Esophagus squamous epithelium (tissue), 5 donors: ENCODE data around the gene SPC25. TPM values are rescaled to one million over a fixed set of nuclear protein-coding genes. Genes with fewer than 3 reads are reported as not detected.

Experiments used
- DNase-seq: peaks from one replicate; lab custom pipeline; 2025; lab: John Stamatoyannopoulos, UW
- H3K27ac ChIP-seq, 4 donors: fragments of 200-600 bp; sonication (generic); one replicate each; pipeline ENCODE4 v1.5.1; 2016 to 2019; ENCODE audit warnings: mild to moderate bottlenecking in 1 of 4
- H3K27me3 ChIP-seq, 4 donors: fragments of 200-600 bp; sonication (generic); 1 replicate in 3 of 4; 2 replicates in 1 of 4; pipeline versions ENCODE4 v1.5.1 to v1.6.0; 2017 to 2021; ENCODE audit warnings: antibody characterized with exemption in 1 of 4
- H3K36me3 ChIP-seq, 3 donors: fragments of 200-600 bp; sonication (generic); one replicate each; pipeline ENCODE4 v1.5.1; 2016 to 2019
- H3K4me1 ChIP-seq, 3 donors: fragments of 200-600 bp; sonication (generic); one replicate each; pipeline ENCODE4 v1.5.1; 2017 to 2019
- H3K4me3 ChIP-seq, 4 donors: fragments of 200-600 bp; sonication (generic); 1 replicate in 3 of 4; 2 replicates in 1 of 4; pipeline ENCODE4 v1.5.1; 2016 to 2019; ENCODE audit warnings: mild to moderate bottlenecking in 2 of 4, moderate library complexity in 1 of 4
- H3K9me3 ChIP-seq, 3 donors: fragments of 200-600 bp; sonication (generic); one replicate each; pipeline ENCODE4 v1.5.1; 2016 to 2019
- POLR2A ChIP-seq, 4 donors: fragments of 450-650 bp; IDR thresholded peaks; one replicate each; pipeline ENCODE4 v1.6.1; 2017; ENCODE audit warnings: antibody characterized with exemption in 4 of 4, mild to moderate bottlenecking in 4 of 4, moderate library complexity in 3 of 4
- WGBS, 2 donors: methylation state at CpG; one replicate each; pipeline ENCODE4 v1.1.5; 2018; 5-methylcytosine and 5-hydroxymethylcytosine counted together
- intact Hi-C: fragments of 100-400 bp; cut with DNase I; formaldehyde crosslinking; loops from one replicate; pipeline ENCODE4 v1.15.0; 2022
- total RNA-seq, 4 donors: library from RNA; depleted of rRNA; stranded (reverse); fragments of >200 nt; gene quantifications; one replicate each; pipeline ENCODE4 v1.1.0, GENCODE V29; 2016
- TF ChIP-seq, protein P1 (sequence below), 6 experiments: fragments of 450-650 bp in 4 of 6; fragments of 200-600 bp in 2 of 6; sonication (generic) in 2 of 6; IDR thresholded peaks; one replicate each; pipeline ENCODE4 v1.5.1; 2016 to 2019; ENCODE audit warnings: antibody characterized with exemption in 6 of 6, mild to moderate bottlenecking in 4 of 6, moderate library complexity in 4 of 6
- donor health status: DM: yes; HTN: yes; CAD: no.

Gene SPC25
- total RNA-seq, 4 donors from 2014 or later = 2.2 to 11.7 (median 4.2) TPM

DNA sequence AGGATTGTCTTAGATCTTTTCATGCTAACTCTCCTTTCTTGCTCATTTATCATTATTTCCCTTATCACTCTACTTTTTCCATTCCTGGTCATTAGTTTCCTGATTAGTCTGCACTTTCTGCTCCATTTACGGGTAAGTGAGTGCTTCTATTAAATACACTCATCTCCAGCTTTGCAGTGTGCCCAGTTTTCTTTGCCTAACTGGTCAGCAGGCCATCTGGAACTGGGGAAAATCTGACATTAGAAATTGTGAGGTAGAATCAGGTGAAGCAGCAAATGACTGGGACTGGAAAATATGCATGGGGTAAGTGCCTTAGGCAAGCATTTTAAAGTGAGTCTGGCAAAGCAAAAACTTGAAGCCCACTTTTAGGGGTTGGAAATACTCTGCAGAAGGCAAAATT lies 40.0 kb upstream of the SPC25 start:
- no peaks in the 10 kb centered on the region for H3K36me3 ChIP-seq
- H3K4me3 ChIP-seq = no peak overlapping the region
- H3K9me3 ChIP-seq = no peaks in the 10 kb centered on the region
- no peak for DNase-seq
- no peak for TF ChIP-seq POLR2A (IDR thresholded peaks at IDR 0.05)
- TF ChIP-seq, protein P1, sequence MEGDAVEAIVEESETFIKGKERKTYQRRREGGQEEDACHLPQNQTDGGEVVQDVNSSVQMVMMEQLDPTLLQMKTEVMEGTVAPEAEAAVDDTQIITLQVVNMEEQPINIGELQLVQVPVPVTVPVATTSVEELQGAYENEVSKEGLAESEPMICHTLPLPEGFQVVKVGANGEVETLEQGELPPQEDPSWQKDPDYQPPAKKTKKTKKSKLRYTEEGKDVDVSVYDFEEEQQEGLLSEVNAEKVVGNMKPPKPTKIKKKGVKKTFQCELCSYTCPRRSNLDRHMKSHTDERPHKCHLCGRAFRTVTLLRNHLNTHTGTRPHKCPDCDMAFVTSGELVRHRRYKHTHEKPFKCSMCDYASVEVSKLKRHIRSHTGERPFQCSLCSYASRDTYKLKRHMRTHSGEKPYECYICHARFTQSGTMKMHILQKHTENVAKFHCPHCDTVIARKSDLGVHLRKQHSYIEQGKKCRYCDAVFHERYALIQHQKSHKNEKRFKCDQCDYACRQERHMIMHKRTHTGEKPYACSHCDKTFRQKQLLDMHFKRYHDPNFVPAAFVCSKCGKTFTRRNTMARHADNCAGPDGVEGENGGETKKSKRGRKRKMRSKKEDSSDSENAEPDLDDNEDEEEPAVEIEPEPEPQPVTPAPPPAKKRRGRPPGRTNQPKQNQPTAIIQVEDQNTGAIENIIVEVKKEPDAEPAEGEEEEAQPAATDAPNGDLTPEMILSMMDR (IDR thresholded peaks at IDR 0.05) = no peak
- peaks cover 0 to 4% (median 0%) of the 10 kb centered on the region in 4 donors for H3K27me3 ChIP-seq
- intact Hi-C loops = no loop called here
- peaks cover 0 to 3% (median 0%) of the 10 kb centered on the region in 3 donors for H3K4me1 ChIP-seq
- 81 to 89% methylated on average over 1 of the region's 1 CpG for WGBS, 2 donors
- H3K27ac ChIP-seq = no peak overlapping the region

DNA sequence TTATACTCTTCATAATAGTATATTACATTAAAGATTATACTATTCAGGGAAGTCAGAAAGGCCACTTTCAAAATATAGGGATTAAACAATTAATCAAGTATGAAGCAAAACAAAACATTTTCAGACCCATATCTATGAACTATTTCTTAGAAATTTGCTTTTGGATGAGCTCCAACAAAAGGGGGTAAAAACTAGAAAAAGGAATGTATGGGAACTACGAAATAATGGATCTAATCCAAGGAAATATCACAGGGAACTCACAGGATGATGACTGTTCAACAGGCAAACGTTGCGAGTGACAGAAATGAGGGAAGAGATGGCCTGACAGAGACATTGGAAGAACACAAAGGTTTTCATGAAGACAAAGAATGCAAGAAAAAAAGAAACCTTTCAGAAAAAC lies 38.8 kb upstream of the SPC25 start:
- DNase-seq = no peak
- Histone ChIP-seq H3K27me3 (peaks cover 0 to 4% (median 0%) of the 10 kb centered on the region in 4 donors), H3K9me3 (no peaks in the 10 kb centered on the region), H3K4me1 (no peaks in the 10 kb centered on the region), H3K27ac (no peak overlapping the region), H3K36me3 (no peaks in the 10 kb centered on the region), H3K4me3 (no peak overlapping the region)
- TF ChIP-seq, protein P1 (IDR thresholded peaks at IDR 0.05) = no peak
- TF ChIP-seq POLR2A (IDR thresholded peaks at IDR 0.05) = no peak
- WGBS, 2 donors = 58 to 63% methylated on average over 3 of the region's 3 CpGs
- intact Hi-C loops = loop anchor here (10.0 kb wide), 1 partner anchor 154 kb away; no protein-coding TSS in a partner anchor

DNA sequence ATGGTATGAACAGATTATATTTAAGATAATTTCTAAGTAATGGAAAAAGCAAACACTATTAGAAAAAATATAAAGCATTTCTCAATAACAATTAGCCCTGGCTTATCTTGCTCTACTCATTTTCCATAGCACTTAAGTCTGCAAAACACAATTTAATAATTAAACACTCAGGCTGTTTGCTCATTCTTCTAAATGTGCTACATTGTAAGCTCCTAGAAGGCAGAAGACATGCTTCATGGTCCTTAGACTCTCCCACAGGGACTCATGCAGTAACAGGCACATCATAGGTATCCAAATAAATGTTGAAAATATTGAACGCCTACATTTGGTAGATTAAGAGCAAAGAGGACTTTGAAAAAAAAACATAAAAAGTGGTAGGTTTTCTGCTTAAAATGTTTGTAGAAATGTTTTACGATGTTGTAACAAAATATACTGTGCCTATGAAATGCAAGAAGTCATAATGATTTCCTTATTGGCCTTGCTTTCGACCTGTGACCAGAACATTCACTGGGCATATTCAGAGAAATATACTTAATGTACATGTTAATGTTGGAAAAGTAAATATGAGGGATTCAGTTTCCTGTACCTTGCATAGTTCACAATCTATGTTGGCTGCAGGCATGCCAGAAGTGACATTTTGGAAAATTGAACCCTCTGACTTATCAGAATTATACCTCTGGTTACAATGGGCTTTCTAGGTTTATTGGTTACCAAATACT lies 38.0 kb upstream of the SPC25 start:
- Histone ChIP-seq H3K4me3 (no peak overlapping the region), H3K4me1 (no peaks in the 10 kb centered on the region), H3K9me3 (no peaks in the 10 kb centered on the region), H3K36me3 (no peaks in the 10 kb centered on the region), H3K27me3 (peaks cover 0 to 4% (median 0%) of the 10 kb centered on the region in 4 donors), H3K27ac (no peak overlapping the region)
- TF ChIP-seq, protein P1 (IDR thresholded peaks at IDR 0.05) = no peak
- no peak for TF ChIP-seq POLR2A (IDR thresholded peaks at IDR 0.05)
- intact Hi-C loops = loop anchor here (10.0 kb wide), 1 partner anchor 153 kb away; no protein-coding TSS in a partner anchor
- WGBS, 2 donors = 84 to 95% methylated on average over 3 of the region's 3 CpGs
- DNase-seq = no peak

DNA sequence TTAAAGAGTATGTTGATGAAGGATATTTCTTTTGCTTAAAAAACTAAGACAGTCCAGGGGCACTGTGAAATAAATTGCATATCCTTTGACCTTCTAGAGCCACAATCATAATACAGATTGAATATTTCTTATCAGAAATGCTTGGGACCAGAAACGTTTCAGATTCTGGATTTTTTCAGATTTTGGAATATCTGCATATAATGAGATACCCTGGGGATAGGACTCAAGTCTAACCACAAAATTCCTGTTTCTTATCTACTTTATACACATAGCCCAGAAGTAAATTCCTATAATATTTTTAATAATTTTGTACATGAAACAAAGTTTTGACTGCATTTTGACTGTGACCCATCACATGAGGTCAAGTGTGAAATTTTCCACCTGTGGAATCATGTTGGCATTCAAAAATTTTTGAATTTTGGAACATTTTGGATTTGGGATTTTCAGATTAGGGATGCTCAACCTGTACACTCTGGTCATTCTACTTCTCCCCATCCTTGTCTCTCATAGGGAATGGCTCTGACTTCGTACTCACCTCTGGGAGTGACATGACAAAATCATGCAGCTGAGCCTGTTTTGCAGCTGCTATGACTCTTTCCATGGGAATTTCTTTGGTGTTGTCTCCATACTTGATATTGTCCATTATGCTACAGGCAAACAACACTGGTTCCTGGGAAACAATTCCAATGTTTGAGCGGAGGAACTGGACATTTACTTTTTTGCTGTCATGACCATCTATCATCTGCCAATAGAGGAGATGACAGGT lies 36.6 kb upstream of the SPC25 start:
- intact Hi-C loops = loop anchor here (10.0 kb wide), 1 partner anchor 152 kb away; no protein-coding TSS in a partner anchor
- H3K4me1 ChIP-seq = no peaks in the 10 kb centered on the region
- H3K9me3 ChIP-seq = no peaks in the 10 kb centered on the region

More for the DNA sequence above, 36.6 kb upstream of the SPC25 start:
- DNase-seq = no peak
- no peak for TF ChIP-seq POLR2A (IDR thresholded peaks at IDR 0.05)
- TF ChIP-seq, protein P1 (IDR thresholded peaks at IDR 0.05) = no peak
- no peak overlapping the region for H3K4me3 ChIP-seq
- no peak overlapping the region for H3K27ac ChIP-seq
- 51 to 87% methylated on average over 3 of the region's 3 CpGs for WGBS, 2 donors
- H3K36me3 ChIP-seq = no peaks in the 10 kb centered on the region
- H3K27me3 ChIP-seq = peaks cover 0 to 9% (median 0%) of the 10 kb centered on the region in 4 donors
